Measurements from ENCODE around the gene GTPBP4. TPM values are rescaled to one million over a fixed set of nuclear protein-coding genes. Genes with fewer than 3 reads are reported as not detected.

Gene GTPBP4
- total RNA-seq, 1 donor, result 38.9 TPM

GRCh38 chr10:972763-973162 is 15.5 kb upstream of the GTPBP4 start:
- TF ChIP-seq CTCF (IDR thresholded peaks at IDR 0.05; ENCODE audit: insufficient read depth, low read depth, low read length), result no peak
- DNase-seq (ENCODE audit: low read depth), result no peak

GRCh38 chr10:974038-974784 is 14.0 kb upstream of the GTPBP4 start:
- no peak for TF ChIP-seq CTCF (IDR thresholded peaks at IDR 0.05; ENCODE audit: insufficient read depth, low read depth, low read length)
- no peak overlapping the region for H3K4me3 ChIP-seq (ENCODE audit: low read depth, low read length)
- DNase-seq (ENCODE audit: low read depth), result no peak

More at GRCh38 chr10:972763-973162, 15.5 kb upstream of the GTPBP4 start:
- H3K4me3 ChIP-seq (ENCODE audit: low read depth, low read length), result no peak overlapping the region

GRCh38 chr10:974785-975074 is 13.5 kb upstream of the GTPBP4 start:
- no peak for TF ChIP-seq CTCF (IDR thresholded peaks at IDR 0.05; ENCODE audit: insufficient read depth, low read depth, low read length)
- no peak for DNase-seq (ENCODE audit: low read depth)

GRCh38 chr10:976316-976715 is 11.9 kb upstream of the GTPBP4 start:
- no peak for TF ChIP-seq CTCF (IDR thresholded peaks at IDR 0.05; ENCODE audit: insufficient read depth, low read depth, low read length)
- DNase-seq (ENCODE audit: low read depth), result no peak
- no peak overlapping the region for H3K4me3 ChIP-seq (ENCODE audit: low read depth, low read length)

More at GRCh38 chr10:974785-975074, 13.5 kb upstream of the GTPBP4 start:
- no peak overlapping the region for H3K4me3 ChIP-seq (ENCODE audit: low read depth, low read length)

GRCh38 chr10:978826-979421 is 9.3 kb upstream of the GTPBP4 start:
- no peak overlapping the region for H3K4me3 ChIP-seq (ENCODE audit: low read depth, low read length)
- DNase-seq (ENCODE audit: low read depth), result no peak
- no peak for TF ChIP-seq CTCF (IDR thresholded peaks at IDR 0.05; ENCODE audit: insufficient read depth, low read depth, low read length)

- TF ChIP-seq CTCF (IDR thresholded peaks at IDR 0.05; ENCODE audit: insufficient read depth, low read depth, low read length), result no peak
- no peak for DNase-seq (ENCODE audit: low read depth)
- no peak overlapping the region for H3K4me3 ChIP-seq (ENCODE audit: low read depth, low read length)
Observed at GRCh38 chr10:980468-981093, 7.7 kb upstream of the GTPBP4 start.
